Fibroblast of pulmonary artery (primary cell): ENCODE results near the gene MBTD1.

Experiments used
- DNase-seq: peaks from one replicate; pipeline ENCODE4 v3.0.0-alpha.2; 2010; ENCODE audit warnings: low read depth
- H3K4me3 ChIP-seq: replicated peaks from 2 replicates; pipeline ENCODE4 v1.5.1; 2011; ENCODE audit warnings: low read depth, mild to moderate bottlenecking, control low read depth, low read length, moderate library complexity
- TF ChIP-seq, protein P1 (sequence below): IDR thresholded peaks from 2 replicates; pipeline ENCODE4 v1.5.1; 2011; ENCODE audit warnings: mild to moderate bottlenecking, control low read depth, low read length, inconsistent platforms; ENCODE audit errors: missing control alignments

MBTD1 gene

DNA sequence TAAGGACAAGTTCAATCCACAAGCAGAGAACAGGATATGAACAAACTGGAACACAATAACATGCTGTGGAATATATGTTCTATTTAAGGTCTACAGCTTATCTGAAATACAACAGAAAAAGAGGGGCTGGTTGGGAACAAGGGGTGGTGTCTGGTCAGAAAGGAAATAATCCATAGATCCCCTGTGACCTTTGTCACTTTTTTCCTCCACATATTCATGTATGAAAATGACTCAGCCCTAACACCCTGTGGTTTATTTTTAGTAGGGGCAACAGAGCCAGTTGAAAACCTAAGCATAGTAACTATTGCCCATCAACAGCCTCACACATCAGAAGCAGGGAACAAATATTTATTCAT, 126.9 kb downstream of the MBTD1 start:
- TF ChIP-seq, protein P1, sequence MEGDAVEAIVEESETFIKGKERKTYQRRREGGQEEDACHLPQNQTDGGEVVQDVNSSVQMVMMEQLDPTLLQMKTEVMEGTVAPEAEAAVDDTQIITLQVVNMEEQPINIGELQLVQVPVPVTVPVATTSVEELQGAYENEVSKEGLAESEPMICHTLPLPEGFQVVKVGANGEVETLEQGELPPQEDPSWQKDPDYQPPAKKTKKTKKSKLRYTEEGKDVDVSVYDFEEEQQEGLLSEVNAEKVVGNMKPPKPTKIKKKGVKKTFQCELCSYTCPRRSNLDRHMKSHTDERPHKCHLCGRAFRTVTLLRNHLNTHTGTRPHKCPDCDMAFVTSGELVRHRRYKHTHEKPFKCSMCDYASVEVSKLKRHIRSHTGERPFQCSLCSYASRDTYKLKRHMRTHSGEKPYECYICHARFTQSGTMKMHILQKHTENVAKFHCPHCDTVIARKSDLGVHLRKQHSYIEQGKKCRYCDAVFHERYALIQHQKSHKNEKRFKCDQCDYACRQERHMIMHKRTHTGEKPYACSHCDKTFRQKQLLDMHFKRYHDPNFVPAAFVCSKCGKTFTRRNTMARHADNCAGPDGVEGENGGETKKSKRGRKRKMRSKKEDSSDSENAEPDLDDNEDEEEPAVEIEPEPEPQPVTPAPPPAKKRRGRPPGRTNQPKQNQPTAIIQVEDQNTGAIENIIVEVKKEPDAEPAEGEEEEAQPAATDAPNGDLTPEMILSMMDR: no peak

DNA sequence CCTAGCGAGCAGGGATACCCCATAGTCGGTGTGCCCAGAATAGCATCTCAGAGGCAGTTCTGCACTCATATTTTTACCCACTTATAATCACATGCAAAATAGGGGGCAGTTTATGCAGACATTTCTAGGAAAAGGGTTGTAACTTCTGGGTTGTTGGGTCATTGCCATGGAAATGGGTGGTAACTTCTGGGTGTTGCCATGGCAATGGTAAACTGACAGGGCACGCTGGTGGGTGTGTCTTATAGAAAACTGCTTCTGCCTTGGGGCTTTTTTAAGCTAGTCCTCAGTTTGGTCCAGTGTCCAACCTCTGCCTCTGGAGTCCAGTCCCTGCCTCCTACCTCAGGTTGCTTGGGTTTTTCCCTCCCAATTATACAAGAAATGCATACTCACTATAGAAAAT, 131.8 kb downstream of the MBTD1 start:
- DNase-seq: peak; percentile 34
- H3K4me3 ChIP-seq: no peak overlapping the region
- TF ChIP-seq, protein P1: no peak

More for the DNA sequence above, 126.9 kb downstream of the MBTD1 start:
- DNase-seq: no peak
- no peak overlapping the region for H3K4me3 ChIP-seq
